HepG2 (cell line): ENCODE results near the gene CCT7. TPM values are rescaled to one million over a fixed set of nuclear protein-coding genes. Genes with fewer than 3 reads are reported as not detected.

Source experiments
- AHR ChIP-seq: IDR thresholded peaks from 2 replicates; pipeline ENCODE4 v1.6.1; 2018; ENCODE audit warnings: missing genetic modification reagents, missing compliant biosample characterization
- CEBPG ChIP-seq: IDR thresholded peaks from 2 replicates; pipeline ENCODE4 v1.6.1; 2016
- CHD2 ChIP-seq: IDR thresholded peaks from 2 replicates; pipeline ENCODE4 v1.6.1; 2011; ENCODE audit warnings: low read depth, low read length, improper control_type of control experiment
- ERF ChIP-seq: IDR thresholded peaks from 2 replicates; pipeline ENCODE4 v1.6.1; 2018; ENCODE audit warnings: missing biosample characterization, missing genetic modification reagents
- ESRRA ChIP-seq: sonication (generic); formaldehyde crosslinking; IDR thresholded peaks from 2 replicates; pipeline ENCODE4 v1.5.1; 2020; ENCODE audit warnings: mild to moderate bottlenecking, low read depth, missing genetic modification reagents
- HOMEZ ChIP-seq: IDR thresholded peaks from 2 replicates; pipeline ENCODE4 v1.6.1; 2016; ENCODE audit warnings: low read depth
- ISX ChIP-seq: sonication (generic); formaldehyde crosslinking; conservative IDR thresholded peaks from 2 replicates; pipeline ENCODE4 v1.5.0; 2020; ENCODE audit warnings: missing genetic modification reagents
- JUNB ChIP-seq: sonication (generic); formaldehyde crosslinking; IDR thresholded peaks from 2 replicates; pipeline ENCODE4 v1.8.0; 2022; ENCODE audit warnings: missing genetic modification reagents, mild to moderate bottlenecking, borderline replicate concordance
- KDM4B ChIP-seq: sonication (generic); formaldehyde crosslinking; IDR thresholded peaks from 2 replicates; pipeline ENCODE4 v1.4.0; 2020; ENCODE audit warnings: missing genetic modification reagents
- LCORL ChIP-seq, 2 experiments: fragments of 450-650 bp in 1 of 2; sonication (generic) in 1 of 2; formaldehyde crosslinking in 1 of 2; IDR thresholded peaks; 2 replicates each; pipeline versions ENCODE4 v1.5.0 to v1.6.1; 2017 to 2020; ENCODE audit warnings: antibody characterized with exemption in 1 of 2, missing genetic modification reagents in 1 of 2
- MBNL3 ChIP-seq: fragments of 250-450 bp; sonication (Bioruptor Pico); conservative IDR thresholded peaks from 2 replicates; pipeline ENCODE4 v1.8.0; 2022; ENCODE audit warnings: mild to moderate bottlenecking, inconsistent platforms
- MXD3 ChIP-seq: IDR thresholded peaks from 2 replicates; pipeline ENCODE4 v1.6.1; 2016; ENCODE audit warnings: mild to moderate bottlenecking, missing biosample characterization, missing genetic modification reagents
- NFRKB ChIP-seq: fragments of 450-650 bp; IDR thresholded peaks from 2 replicates; pipeline ENCODE4 v1.6.1; 2017
- RFX3 ChIP-seq: IDR thresholded peaks from 2 replicates; pipeline ENCODE4 v1.6.1; 2016; ENCODE audit warnings: missing biosample characterization, missing genetic modification reagents
- SIX4 ChIP-seq: sonication (generic); formaldehyde crosslinking; IDR thresholded peaks from 2 replicates; pipeline ENCODE4 v1.4.0; 2020; ENCODE audit warnings: missing genetic modification reagents
- SRF ChIP-seq: IDR thresholded peaks from 2 replicates; pipeline ENCODE4 v1.6.1; 2011; ENCODE audit warnings: mild to moderate bottlenecking, low read depth, low read length, moderate library complexity
- ZFX ChIP-seq: sonication (generic); formaldehyde crosslinking; IDR thresholded peaks from 2 replicates; pipeline ENCODE4 v1.4.0; 2020; ENCODE audit warnings: mild to moderate bottlenecking, low read depth, missing genetic modification reagents, moderate library complexity
- ZNF333 ChIP-seq: sonication (generic); formaldehyde crosslinking; IDR thresholded peaks from 2 replicates; pipeline ENCODE4 v1.4.0; 2020; ENCODE audit warnings: mild to moderate bottlenecking, missing genetic modification reagents, borderline replicate concordance
- ZNF530 ChIP-seq: sonication (generic); formaldehyde crosslinking; IDR thresholded peaks from 2 replicates; pipeline ENCODE4 v1.5.0; 2020; ENCODE audit warnings: low read depth, mild to moderate bottlenecking, missing genetic modification reagents
- ZNF784 ChIP-seq: sonication (generic); formaldehyde crosslinking; IDR thresholded peaks from 2 replicates; pipeline ENCODE4 v1.5.1; 2020; ENCODE audit warnings: missing genetic modification reagents, mild to moderate bottlenecking, borderline replicate concordance
- ZNF792 ChIP-seq: IDR thresholded peaks from 2 replicates; pipeline ENCODE4 v1.6.1; 2016
- polyA plus RNA-seq, 8 experiments: library from polyadenylated mRNA; depleted of rRNA in 3 of 8; stranded (reverse) in 7 of 8; unstranded in 1 of 8; fragments of >200 nt; fragmentation: Illumina TruSeq in 4 of 8; extraction: Trizol in 4 of 8; gene quantifications; 2 replicates each; pipeline versions ENCODE4 v1.2.1 to v1.2.3, GENCODE V29; 2011 to 2016; ENCODE audit warnings: low read depth in 4 of 8, missing spikeins in 1 of 8, mixed read lengths in 1 of 8; ENCODE audit not compliant: insufficient read depth in 1 of 8
- total RNA-seq, 5 experiments: library from RNA; depleted of rRNA; stranded (reverse); fragments of >200 nt; fragmentation: Illumina TruSeq; extraction: Trizol; gene quantifications; 2 replicates each; pipeline ENCODE4 v1.2.3, GENCODE V29; 2016; ENCODE audit warnings: low read depth in 1 of 5
- TF ChIP-seq, protein P1 (sequence below): IDR thresholded peaks from 2 replicates; pipeline ENCODE4 v1.6.1; 2016; ENCODE audit warnings: low read depth, control low read depth
- TF ChIP-seq, protein P2 (sequence below), 2 experiments: sonication (generic) in 1 of 2; formaldehyde crosslinking in 1 of 2; IDR thresholded peaks; 2 replicates each; pipeline versions ENCODE4 v1.4.0 to v1.6.1; 2018 to 2020; ENCODE audit warnings: missing genetic modification reagents in 2 of 2, borderline replicate concordance in 1 of 2, low read depth in 1 of 2, mild to moderate bottlenecking in 1 of 2, missing biosample characterization in 1 of 2
- TF ChIP-seq, protein P3 (sequence below): sonication (generic); formaldehyde crosslinking; IDR thresholded peaks from 2 replicates; pipeline ENCODE4 v1.4.0; 2020; ENCODE audit warnings: low read depth, mild to moderate bottlenecking, missing genetic modification reagents

The CCT7 gene
- total and polyA plus RNA-seq, 2 of the 13 experiments (the other 11 are each of a cell fraction or from before 2014, with no cell fraction given), result 347 to 517 TPM

- TF ChIP-seq RFX3 (CRISPR knock-in tag) (no peak), ZNF333 (peak; percentile 80; the same call in 1 of the 2 replicates), JUNB (CRISPR knock-in tag) (no peak), ZFX (CRISPR knock-in tag) (peak; percentile 80), NFRKB (no peak), ZNF530 (CRISPR knock-in tag) (no peak), AHR (CRISPR knock-in tag) (no peak), ZNF784 (no peak), CHD2 (no peak), SIX4 (CRISPR knock-in tag) (no peak), HOMEZ (CRISPR knock-in tag) (no peak), ISX (no peak), CEBPG (CRISPR knock-in tag) (no peak), SRF (no peak), ESRRA (no peak), KDM4B (CRISPR knock-in tag) (no peak), ZNF792 (no peak), MXD3 (CRISPR knock-in tag) (no peak; the same call in 1 of the 2 replicates), LCORL (IDR thresholded peaks at IDR 0.05) (no peak), LCORL (CRISPR knock-in tag; IDR thresholded peaks at IDR 0.05) (no peak), ERF (no peak), MBNL3 (no peak)
- TF ChIP-seq, protein P1, sequence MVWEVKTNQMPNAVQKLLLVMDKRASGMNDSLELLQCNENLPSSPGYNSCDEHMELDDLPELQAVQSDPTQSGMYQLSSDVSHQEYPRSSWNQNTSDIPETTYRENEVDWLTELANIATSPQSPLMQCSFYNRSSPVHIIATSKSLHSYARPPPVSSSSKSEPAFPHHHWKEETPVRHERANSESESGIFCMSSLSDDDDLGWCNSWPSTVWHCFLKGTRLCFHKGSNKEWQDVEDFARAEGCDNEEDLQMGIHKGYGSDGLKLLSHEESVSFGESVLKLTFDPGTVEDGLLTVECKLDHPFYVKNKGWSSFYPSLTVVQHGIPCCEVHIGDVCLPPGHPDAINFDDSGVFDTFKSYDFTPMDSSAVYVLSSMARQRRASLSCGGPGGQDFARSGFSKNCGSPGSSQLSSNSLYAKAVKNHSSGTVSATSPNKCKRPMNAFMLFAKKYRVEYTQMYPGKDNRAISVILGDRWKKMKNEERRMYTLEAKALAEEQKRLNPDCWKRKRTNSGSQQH, result peak; percentile 60; the same call in 1 of the 2 replicates
- TF ChIP-seq, protein P2, sequence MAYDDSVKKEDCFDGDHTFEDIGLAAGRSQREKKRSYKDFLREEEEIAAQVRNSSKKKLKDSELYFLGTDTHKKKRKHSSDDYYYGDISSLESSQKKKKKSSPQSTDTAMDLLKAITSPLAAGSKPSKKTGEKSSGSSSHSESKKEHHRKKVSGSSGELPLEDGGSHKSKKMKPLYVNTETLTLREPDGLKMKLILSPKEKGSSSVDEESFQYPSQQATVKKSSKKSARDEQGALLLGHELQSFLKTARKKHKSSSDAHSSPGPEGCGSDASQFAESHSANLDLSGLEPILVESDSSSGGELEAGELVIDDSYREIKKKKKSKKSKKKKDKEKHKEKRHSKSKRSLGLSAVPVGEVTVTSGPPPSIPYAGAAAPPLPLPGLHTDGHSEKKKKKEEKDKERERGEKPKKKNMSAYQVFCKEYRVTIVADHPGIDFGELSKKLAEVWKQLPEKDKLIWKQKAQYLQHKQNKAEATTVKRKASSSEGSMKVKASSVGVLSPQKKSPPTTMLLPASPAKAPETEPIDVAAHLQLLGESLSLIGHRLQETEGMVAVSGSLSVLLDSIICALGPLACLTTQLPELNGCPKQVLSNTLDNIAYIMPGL (CRISPR knock-in tag; IDR thresholded peaks at IDR 0.05; ENCODE audit: borderline replicate concordance in 1 of 2, low read depth in 1 of 2), result peak in 1 of 2 experiments; percentile 59; a peak in 3 of 4 replicates
- TF ChIP-seq, protein P3, sequence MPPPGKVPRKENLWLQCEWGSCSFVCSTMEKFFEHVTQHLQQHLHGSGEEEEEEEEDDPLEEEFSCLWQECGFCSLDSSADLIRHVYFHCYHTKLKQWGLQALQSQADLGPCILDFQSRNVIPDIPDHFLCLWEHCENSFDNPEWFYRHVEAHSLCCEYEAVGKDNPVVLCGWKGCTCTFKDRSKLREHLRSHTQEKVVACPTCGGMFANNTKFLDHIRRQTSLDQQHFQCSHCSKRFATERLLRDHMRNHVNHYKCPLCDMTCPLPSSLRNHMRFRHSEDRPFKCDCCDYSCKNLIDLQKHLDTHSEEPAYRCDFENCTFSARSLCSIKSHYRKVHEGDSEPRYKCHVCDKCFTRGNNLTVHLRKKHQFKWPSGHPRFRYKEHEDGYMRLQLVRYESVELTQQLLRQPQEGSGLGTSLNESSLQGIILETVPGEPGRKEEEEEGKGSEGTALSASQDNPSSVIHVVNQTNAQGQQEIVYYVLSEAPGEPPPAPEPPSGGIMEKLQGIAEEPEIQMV (CRISPR knock-in tag), result no peak
Measured at GRCh38 chr2:73283545-73284295, 49.6 kb downstream of the CCT7 start (continued).
